Neural progenitor cell (in vitro differentiated cells): ENCODE results near the gene APCDD1L. TPM values are rescaled to one million over a fixed set of nuclear protein-coding genes. Genes with fewer than 3 reads are reported as not detected.

Source experiments
- DNase-seq: peaks from one replicate; pipeline ENCODE4 v3.0.0-alpha.2; 2016; ENCODE audit warnings: low spot score
- H2AFZ ChIP-seq: fragments of 200-600 bp; sonication (generic); replicated peaks from 2 replicates; pipeline ENCODE4 v1.6.1; 2016; ENCODE audit warnings: antibody characterized with exemption
- H3F3A ChIP-seq: fragments of 200-600 bp; sonication (generic); 2 replicates; pipeline ENCODE4 v1.6.1; 2016; ENCODE audit warnings: antibody characterized with exemption, low read depth
- H3K27ac ChIP-seq: fragments of 200-600 bp; sonication (generic); 2 replicates; pipeline ENCODE4 v1.5.1; 2016; ENCODE audit warnings: mild to moderate bottlenecking
- H3K27me3 ChIP-seq: fragments of 200-600 bp; sonication (generic); 2 replicates; pipeline ENCODE4 v1.6.1; 2016; ENCODE audit warnings: mild to moderate bottlenecking, moderate library complexity
- H3K36me3 ChIP-seq: fragments of 200-600 bp; sonication (generic); 2 replicates; pipeline ENCODE4 v1.5.1; 2016
- H3K4me1 ChIP-seq: fragments of 200-600 bp; sonication (generic); 2 replicates; pipeline ENCODE4 v1.6.1; 2016; ENCODE audit warnings: mixed run types
- H3K4me2 ChIP-seq: fragments of 200-600 bp; sonication (generic); 2 replicates; pipeline ENCODE4 v1.6.1; 2016
- H3K4me3 ChIP-seq: fragments of 200-600 bp; sonication (generic); 2 replicates; pipeline ENCODE4 v1.5.1; 2016
- H3K79me2 ChIP-seq: fragments of 200-600 bp; sonication (generic); 2 replicates; pipeline ENCODE4 v1.6.1; 2016; ENCODE audit warnings: low read depth
- H3K9ac ChIP-seq: fragments of 200-600 bp; sonication (generic); 2 replicates; pipeline ENCODE4 v1.6.1; 2016
- H3K9me3 ChIP-seq: fragments of 200-600 bp; sonication (generic); 2 replicates; pipeline ENCODE4 v1.5.1; 2016; ENCODE audit warnings: low read depth
- H4K20me1 ChIP-seq: fragments of 200-600 bp; sonication (generic); 2 replicates; pipeline ENCODE4 v1.6.1; 2016; ENCODE audit warnings: low read depth
- H3K27ac Mint-ChIP-seq: 3 replicates; pipeline ENCODE4 v1.8.0; 2021; ENCODE audit warnings: mixed read lengths
- H3K27me3 Mint-ChIP-seq: 2 replicates; pipeline ENCODE4 v1.8.0; 2022; ENCODE audit warnings: low read depth, mild to moderate bottlenecking, inconsistent platforms, moderate library complexity, mixed read lengths; ENCODE audit not compliant: insufficient read depth
- H3K36me3 Mint-ChIP-seq: 3 replicates; pipeline ENCODE4 v1.8.0; 2021; ENCODE audit warnings: mixed read lengths
- H3K4me1 Mint-ChIP-seq: 3 replicates; pipeline ENCODE4 v1.8.0; 2021; ENCODE audit warnings: mixed read lengths
- H3K4me3 Mint-ChIP-seq: 3 replicates; pipeline ENCODE4 v1.8.0; 2021; ENCODE audit warnings: mild to moderate bottlenecking, moderate library complexity, mixed read lengths
- H3K9me3 Mint-ChIP-seq: 3 replicates; pipeline ENCODE4 v1.8.0; 2020; ENCODE audit warnings: mixed read lengths
- CTCF ChIP-seq: fragments of 200-600 bp; sonication (generic); IDR thresholded peaks from 2 replicates; pipeline ENCODE4 v1.5.1; 2017; ENCODE audit warnings: antibody characterized with exemption, mild to moderate bottlenecking
- EZH2 ChIP-seq: fragments of 200-600 bp; sonication (generic); IDR thresholded peaks from 2 replicates; pipeline ENCODE4 v1.6.1; 2017; ENCODE audit warnings: antibody characterized with exemption, mild to moderate bottlenecking, moderate library complexity
- EZH2phosphoT487 ChIP-seq: fragments of 200-600 bp; sonication (generic); IDR thresholded peaks from 2 replicates; pipeline ENCODE4 v1.6.1; 2017; ENCODE audit warnings: antibody characterized with exemption
- total RNA-seq: library from RNA; depleted of rRNA; stranded (reverse); fragments of >200 nt; gene quantifications from 2 replicates; pipeline ENCODE4 v1.2.3, GENCODE V29; 2015; ENCODE audit warnings: low replicate concordance

APCDD1L gene
- total RNA-seq, 1 donor from 2014 or later, result not detected

GRCh38 chr20:58461899-58462298 lies 53.3 kb downstream of the APCDD1L start:
- Histone ChIP-seq H3K27me3 (no peaks in the 10 kb centered on the region), H3K9ac (no peak overlapping the region), H2AFZ (no peak overlapping the region), H3K4me1 (peaks cover 14% of the 10 kb centered on the region), H3K4me2 (no peak overlapping the region), H3K79me2 (no peaks in the 10 kb centered on the region), H3K36me3 (no peaks in the 10 kb centered on the region), H3K27ac (no peak overlapping the region), H3F3A (no peaks in the 10 kb centered on the region), H3K4me3 (no peak overlapping the region), H4K20me1 (no peaks in the 10 kb centered on the region), H3K9me3 (no peaks in the 10 kb centered on the region)
- Mint-ChIP-seq H3K27ac (no peak overlapping the region), H3K4me1 (peaks cover 27% of the 10 kb centered on the region), H3K27me3 (peaks cover 4% of the 10 kb centered on the region), H3K36me3 (no peaks in the 10 kb centered on the region), H3K9me3 (no peaks in the 10 kb centered on the region), H3K4me3 (no peak overlapping the region)
- TF ChIP-seq CTCF, result no peak
- no peak for TF ChIP-seq EZH2
- TF ChIP-seq EZH2phosphoT487, result no peak
- no peak for DNase-seq

DNA sequence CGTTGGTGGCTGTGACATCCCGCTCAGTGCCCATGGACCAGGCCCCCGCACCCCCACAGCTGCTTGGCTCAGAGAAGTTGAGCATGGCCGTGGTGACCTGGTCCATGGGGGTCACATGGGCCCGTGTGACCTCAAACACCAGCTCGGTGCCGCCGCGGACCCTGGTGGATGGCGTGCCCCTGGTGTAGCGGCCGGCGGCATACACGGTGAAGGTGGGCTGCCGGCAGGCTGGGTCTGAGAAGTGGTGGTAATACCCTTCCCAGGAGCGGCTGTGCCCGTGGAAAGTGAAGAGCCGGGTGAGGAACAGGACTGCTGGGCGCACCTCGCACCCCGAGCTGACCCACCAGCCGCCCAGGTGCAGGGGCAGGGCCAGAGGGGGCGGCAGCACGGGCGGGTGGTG lies 54.1 kb downstream of the APCDD1L start:
- H3K27me3 ChIP-seq, result no peaks in the 10 kb centered on the region
- no peak overlapping the region for H3K4me3 Mint-ChIP-seq
- peaks cover 14% of the 10 kb centered on the region for H3K4me1 ChIP-seq
- no peak overlapping the region for H3K4me3 ChIP-seq
- no peak for TF ChIP-seq EZH2
- TF ChIP-seq EZH2phosphoT487, result no peak
- no peak for TF ChIP-seq CTCF
- no peaks in the 10 kb centered on the region for H3K9me3 ChIP-seq
- H3K36me3 Mint-ChIP-seq, result no peaks in the 10 kb centered on the region
- H2AFZ ChIP-seq, result no peak overlapping the region
- H3K27ac Mint-ChIP-seq, result no peak overlapping the region
- no peak overlapping the region for H3K4me2 ChIP-seq
- peaks cover 4% of the 10 kb centered on the region for H3K27me3 Mint-ChIP-seq
- no peaks in the 10 kb centered on the region for H3K9me3 Mint-ChIP-seq
- no peak overlapping the region for H3K9ac ChIP-seq
- H3K36me3 ChIP-seq, result no peaks in the 10 kb centered on the region
- H3F3A ChIP-seq, result no peaks in the 10 kb centered on the region
- no peaks in the 10 kb centered on the region for H3K79me2 ChIP-seq
- no peaks in the 10 kb centered on the region for H4K20me1 ChIP-seq
- H3K4me1 Mint-ChIP-seq, result peaks cover 27% of the 10 kb centered on the region
- no peak overlapping the region for H3K27ac ChIP-seq
- no peak for DNase-seq

- Mint-ChIP-seq H3K27me3 (peaks cover 4% of the 10 kb centered on the region), H3K27ac (no peak overlapping the region), H3K36me3 (peaks cover 10% of the 10 kb centered on the region), H3K4me1 (peaks cover 27% of the 10 kb centered on the region), H3K4me3 (no peak overlapping the region), H3K9me3 (peaks cover 7% of the 10 kb centered on the region)
- no peak for TF ChIP-seq CTCF
- TF ChIP-seq EZH2phosphoT487, result no peak
- no peak for TF ChIP-seq EZH2
- Histone ChIP-seq H3K9ac (no peak overlapping the region), H3K36me3 (no peaks in the 10 kb centered on the region), H3K79me2 (no peaks in the 10 kb centered on the region), H3K9me3 (no peaks in the 10 kb centered on the region), H3K4me3 (no peak overlapping the region), H3K4me1 (peaks cover 8% of the 10 kb centered on the region), H3F3A (no peaks in the 10 kb centered on the region), H2AFZ (no peak overlapping the region), H3K27me3 (no peaks in the 10 kb centered on the region), H3K27ac (no peak overlapping the region), H4K20me1 (no peaks in the 10 kb centered on the region), H3K4me2 (peak overlapping the region; percentile 10)
- DNase-seq, result no peak
Observed at GRCh38 chr20:58459058-58459750, 56.0 kb downstream of the APCDD1L start.
